RPMI7951 (cell line): ENCODE measurements around the gene ZSCAN29. TPM values are rescaled to one million over a fixed set of nuclear protein-coding genes. Genes with fewer than 3 reads are reported as not detected.
"Not testable (repeated sequence)": the region's sequence is repeated elsewhere in the genome, so short reads cannot be mapped to it uniquely, and the experiment has no call there.

ENCODE experiments used
- DNase-seq: peaks from one replicate; pipeline ENCODE4 v3.0.0-alpha.2; 2012; ENCODE audit warnings: low read depth
- total RNA-seq: library from RNA; depleted of rRNA; stranded (reverse); fragments of >200 nt; shearing (Covaris generic); gene quantifications from 2 replicates; pipeline ENCODE4 v1.2.3, GENCODE V29; 2014; rRNA removed

The ZSCAN29 gene
- total RNA-seq, result 12.7 and 13.4 TPM in 2 replicates

DNA sequence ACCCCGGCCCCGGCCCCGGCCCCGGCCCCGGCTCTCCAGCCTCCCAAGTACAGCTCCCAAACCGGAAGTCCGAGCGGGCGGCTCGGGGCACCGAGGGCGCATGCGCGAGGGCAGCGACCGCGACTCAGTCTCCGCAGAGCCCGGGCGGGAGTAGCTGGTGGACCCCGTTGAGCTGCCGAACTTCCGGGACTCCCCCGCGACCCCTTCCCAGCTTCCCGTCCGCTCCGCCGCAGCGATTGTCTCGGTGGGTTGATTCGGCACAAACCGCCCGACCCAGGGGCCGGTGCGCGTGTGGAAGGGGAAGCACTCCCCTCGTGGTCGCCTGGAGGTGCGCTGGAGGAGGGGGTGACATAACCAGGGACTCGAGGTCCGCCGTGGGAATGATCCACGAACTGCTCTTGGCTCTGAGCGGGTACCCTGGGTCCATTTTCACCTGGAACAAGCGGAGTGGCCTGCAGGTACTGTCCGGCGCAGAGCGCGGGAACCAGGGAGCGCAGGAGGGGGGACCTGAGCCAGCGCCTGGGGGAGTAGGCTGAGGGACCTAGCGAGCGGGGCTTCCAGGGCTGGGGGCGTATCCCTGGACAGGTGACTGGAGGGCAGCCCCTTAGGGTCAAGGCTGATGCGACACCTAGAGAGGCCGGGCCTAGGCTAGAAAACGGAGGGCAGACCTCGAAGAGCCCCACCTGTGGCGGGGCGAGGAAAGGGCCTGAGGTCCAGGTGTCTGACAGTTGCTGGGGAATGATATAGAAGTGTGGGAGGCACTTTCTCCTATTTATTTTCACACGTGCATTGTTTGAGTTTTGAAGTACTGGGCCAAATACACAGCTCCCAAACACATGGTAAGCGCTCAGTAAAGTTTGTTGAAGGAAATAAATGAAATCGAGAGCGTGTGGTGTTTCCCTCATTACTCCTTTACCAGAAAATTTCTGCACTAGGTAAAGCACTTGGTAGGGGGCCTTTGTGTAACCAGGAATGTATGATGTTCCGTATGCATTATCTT, at the start of gene ZSCAN29, which contains the start of gene TUBGCP4:
Gene ZSCAN29, minus strand, starts transcription at position 69 of the 1,000 bp plus-strand sequence. CDS start 1,130 bp downstream, outside the sequence.
Gene TUBGCP4, plus strand, starts transcription at position 127 of the 1,000 bp plus-strand sequence. Its CDS starts 254 bp downstream, at position 381.
- DNase-seq, result peak; percentile 78

- no peak for DNase-seq
These were observed 49.6 kb upstream of the ZSCAN29 start for GRCh38 chr15:43420435-43420834.

DNA sequence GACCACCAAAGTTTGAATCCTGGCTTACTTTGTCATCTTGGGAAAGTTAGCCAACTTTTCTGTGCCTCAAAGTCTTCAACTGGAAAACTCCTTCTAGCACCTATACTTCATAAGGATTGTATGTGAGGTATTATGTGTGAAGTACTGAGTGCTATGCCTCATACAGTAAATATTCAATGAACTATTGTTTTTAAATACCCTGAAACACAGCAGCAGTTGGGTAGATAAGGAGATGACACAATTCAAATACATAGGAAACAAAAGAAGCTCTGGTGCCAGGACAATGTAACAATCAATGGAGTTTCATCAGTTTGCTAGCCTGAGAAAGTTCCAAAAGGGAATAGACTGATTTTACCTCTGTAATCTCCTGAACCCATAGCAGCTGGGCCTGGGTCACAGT, 43.4 kb upstream of the ZSCAN29 start:
- DNase-seq, result no peak

- DNase-seq, result no peak
These were observed 41.3 kb upstream of the ZSCAN29 start for GRCh38 chr15:43412096-43412495.

DNA sequence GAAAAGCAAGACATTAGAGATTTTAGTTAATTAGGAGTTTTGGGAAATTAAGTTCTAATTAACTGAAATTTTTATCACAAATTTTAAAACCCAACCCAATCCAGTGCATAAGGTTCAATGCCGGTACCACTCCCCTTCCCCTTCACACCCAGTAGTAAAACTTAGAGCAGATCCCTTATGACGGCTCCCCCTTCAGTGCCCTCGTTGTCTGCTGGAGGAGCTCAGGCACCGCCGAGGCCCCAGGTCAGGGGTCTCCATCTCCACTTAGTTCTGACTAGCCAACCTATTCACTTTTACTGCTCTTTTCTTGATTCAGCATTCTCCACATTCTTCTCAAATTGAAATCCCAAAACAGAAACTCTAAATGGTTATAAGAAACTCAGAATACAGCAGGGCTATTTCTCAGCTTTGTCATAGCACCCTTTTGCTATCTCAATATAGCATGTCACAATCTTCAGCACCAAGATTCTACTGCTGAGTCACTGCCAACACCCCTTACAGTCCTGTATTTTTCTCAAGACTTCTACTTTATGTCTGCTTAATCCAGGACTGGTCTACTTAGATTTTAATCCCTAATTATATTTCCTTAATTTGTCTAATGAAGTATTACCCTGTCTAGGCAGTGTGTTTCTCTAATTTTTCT, 39.9 kb upstream of the ZSCAN29 start:
- DNase-seq, result no peak

DNA sequence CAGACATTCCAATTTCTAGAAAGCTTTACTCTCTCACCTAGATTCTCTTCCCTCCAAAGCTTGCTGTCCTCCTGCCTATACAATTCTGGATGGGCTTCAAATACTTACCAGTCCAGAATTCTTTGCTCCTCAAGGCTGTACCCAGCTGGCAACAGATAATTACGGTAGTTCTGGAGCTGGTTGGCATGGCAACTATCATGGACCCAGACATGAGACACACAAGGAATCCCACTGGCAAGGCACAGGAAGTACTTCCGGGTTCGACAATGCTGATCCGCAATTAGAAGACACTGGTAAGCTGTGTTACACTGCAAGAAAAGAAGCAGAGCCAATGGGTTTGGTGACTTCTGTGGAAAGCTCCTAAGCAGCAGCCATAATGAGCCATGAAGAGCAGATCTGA, 37.9 kb upstream of the ZSCAN29 start:
- DNase-seq, result no peak

DNA sequence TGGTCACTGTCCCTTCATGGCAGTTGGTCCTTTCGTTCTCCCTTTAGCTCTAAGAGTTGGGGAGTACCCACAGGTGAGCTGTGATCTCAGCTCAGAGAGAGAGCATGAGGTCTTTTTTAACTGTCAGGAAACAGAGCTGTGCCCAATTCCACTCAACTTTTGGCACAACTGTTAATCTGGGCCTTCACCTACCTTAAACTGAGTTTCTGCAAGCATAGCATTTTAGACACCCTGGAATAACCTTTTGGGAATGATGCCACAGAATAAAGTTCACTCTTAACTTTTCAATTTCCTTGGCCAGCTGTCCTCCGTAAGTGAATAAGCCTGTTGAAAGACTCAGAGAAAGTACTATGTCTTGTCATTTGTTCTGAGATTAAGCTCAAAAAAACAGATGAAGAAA, 36.0 kb upstream of the ZSCAN29 start:
- DNase-seq, result no peak

GRCh38 chr15:43406189-43406588, 35.3 kb upstream of the ZSCAN29 start:
- no peak for DNase-seq

GRCh38 chr15:43404130-43404529, 33.3 kb upstream of the ZSCAN29 start:
- no peak for DNase-seq

DNA sequence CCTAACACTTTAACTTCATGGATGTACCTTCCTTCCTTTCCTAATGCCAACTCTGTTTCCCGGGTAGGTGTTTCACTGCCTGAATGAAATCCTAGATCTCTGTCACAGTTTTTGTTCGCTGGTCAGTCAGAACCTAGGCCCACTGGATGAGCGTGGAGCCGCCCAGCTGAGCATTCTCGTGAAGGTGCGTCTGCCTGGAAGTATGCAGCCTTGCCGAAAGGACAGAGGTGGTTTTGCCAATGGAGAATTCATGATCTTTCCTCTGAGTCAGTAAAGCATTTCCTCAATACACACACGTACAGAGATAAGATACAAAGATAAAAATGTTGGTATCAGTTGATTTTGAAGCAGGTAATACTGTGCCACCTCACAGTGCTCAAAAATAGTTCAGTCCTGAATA, 32.8 kb upstream of the ZSCAN29 start:
- DNase-seq, result no peak

DNA sequence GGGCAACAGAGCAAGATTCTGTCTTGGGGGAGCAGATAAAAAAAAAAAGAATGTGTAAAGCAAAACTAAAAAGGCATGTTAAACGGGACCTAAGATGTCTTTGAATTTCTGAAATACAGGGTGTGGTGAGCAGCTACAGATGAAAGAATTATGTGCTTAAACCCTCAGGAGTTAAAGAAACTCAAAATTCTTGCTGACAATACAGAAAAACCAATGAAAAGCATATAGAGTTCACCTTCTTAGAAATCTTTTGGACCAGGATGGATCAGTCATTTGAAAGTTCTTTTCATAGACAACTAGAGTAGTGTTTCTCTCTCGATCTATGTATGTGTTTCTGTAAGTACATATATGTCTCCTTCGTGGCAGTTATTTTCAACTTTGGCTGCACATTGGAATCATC, 31.4 kb upstream of the ZSCAN29 start:
- DNase-seq, result no peak

GRCh38 chr15:43393592-43393991, 22.7 kb upstream of the ZSCAN29 start:
- DNase-seq, result not testable (repeated sequence)

DNA sequence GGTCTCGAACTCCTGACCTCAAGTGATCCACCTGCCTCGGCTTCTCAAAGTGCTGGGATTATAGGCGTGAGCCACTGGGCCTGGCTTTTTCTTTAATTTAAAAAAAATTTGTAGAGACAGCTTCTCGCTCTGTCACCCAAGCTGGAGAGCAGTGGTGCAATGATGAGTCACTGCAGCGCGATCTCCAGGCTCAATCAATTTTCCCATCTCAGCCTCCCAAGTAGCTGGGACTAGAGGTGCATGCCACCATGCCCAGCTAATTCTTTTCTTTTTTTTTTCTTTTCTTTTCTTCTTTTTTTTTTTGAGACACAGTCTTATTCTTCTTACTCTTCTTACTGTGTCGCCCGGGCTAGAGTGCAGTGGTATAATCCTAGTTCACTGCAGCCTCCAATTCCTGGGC, 19.9 kb upstream of the ZSCAN29 start:
- DNase-seq, result peak; percentile 56

DNA sequence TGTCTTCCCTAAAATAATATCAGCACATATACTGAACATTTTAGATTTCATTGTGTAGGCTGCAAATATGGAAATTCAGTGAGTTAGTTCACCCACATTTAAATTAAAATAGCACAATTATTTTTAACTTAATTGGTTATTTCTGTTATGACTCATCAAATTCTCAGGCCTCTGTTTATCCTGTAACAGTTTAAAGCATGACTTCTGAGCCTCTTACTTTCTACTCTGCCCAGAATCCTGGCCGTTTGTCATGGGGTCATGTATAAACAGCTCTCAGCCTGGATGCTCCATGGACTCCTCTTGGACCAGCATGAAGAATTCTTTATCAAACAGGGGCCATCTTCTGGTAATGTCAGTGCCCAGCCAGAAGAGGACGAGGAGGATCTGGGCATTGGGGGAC, 12.2 kb upstream of the ZSCAN29 start:
- no peak for DNase-seq

DNA sequence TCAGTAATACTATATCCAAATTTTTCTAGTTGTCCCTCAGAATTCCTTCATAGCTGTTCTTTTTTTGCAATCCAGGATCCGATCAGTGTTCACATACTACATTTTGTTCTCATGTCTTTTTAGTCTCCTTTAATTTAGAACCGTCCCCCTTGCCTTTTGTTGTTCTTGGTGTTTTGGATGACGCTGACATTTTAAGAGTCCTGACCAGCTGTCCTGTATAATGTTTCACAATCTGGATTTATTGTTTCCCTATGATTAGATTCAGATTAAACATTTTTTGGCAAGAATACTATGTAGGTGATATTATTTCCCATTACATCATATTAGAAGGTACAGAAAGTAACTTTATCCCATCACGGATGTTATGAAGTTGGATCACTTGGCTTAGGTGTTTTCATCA, 11.5 kb upstream of the ZSCAN29 start:
- no peak for DNase-seq

DNA sequence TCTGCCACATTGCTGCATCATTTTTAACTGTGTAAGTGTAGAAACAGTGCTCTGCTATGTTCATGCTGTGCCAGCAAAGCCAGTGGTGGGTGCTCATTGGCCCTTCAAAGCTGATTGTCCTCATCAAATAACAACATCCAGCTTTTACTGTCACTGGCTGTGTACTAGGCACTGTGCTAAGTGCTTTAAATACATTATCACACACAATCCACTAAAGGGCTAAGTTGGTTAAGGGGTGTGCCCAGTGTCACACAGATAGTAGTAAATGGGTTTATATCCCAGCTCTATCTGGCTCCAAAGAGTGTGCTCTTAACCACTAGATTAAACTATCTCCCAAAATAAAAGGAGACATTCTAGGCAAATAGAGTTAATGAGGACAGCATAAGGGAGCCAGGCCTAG, 7.8 kb upstream of the ZSCAN29 start:
- DNase-seq, result no peak

DNA sequence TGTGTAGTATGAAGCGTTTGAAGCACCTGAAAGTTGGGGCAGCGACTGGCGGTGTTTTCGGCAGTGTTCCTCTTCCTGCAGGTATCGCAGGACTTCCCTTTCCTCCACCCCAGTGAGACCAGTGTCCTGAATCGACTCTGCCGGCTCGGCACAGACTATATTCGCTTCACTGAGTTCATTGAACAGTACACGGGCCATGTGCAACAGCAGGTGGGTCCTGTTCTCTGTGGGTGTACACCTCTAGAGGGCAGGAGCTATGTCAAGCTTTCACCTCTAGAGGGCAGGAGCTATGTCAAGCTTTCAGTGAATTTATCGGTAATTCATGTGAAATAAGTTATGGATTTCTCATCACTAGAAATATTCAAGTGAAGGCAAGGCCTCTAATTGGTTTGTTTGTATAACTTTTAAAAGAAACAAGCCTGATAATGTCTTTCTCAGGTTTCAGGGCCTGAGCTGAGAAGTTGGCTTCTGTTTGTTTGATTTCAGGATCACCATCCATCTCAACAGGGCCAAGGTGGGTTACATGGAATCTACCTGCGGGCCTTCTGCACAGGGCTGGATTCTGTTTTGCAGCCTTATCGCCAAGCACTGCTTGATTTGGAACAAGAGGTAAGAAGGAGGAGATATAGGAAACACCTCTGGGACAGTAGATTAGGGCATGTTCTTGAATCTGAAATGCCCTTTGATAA, 5.3 kb upstream of the ZSCAN29 start:
- DNase-seq, result peak; percentile 24

DNA sequence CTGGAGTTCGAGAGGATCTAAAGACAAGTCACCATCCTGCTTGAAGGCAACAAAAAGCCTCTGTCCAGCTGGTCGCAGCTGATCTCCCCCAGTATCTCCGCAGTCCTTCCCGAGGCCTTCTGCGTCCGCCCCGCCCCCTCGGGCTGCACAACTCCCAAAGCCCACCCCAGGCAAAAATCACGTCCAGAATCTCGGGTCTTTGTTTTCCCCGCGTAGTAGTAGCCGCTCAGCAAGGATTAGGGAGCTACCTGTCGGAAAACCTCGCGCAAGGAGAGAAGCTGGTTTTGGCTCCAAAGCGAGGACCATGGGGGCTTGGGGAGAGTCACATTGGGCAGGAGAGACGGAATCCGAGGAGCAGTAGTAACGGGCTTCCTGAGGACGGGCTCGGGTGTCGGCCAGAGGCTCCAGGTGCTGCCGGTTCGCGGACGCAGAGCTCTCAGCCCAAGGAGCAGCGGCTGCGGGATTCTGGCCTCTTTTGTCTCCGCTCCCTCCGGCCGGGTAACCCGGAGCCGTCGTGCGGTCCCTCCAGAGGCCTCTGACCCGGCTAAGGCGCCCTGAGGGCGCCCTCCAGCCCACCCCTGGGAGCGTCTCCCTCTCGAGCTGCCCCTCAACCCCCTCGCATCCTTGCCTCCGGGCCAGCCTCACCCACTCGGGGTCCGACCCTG, 401 bp downstream of the ZSCAN29 start:
- DNase-seq, result peak; percentile 15

GRCh38 chr15:43361313-43361903, 9.4 kb downstream of the ZSCAN29 start:
- DNase-seq, result no peak

GRCh38 chr15:43360821-43361220, 10.0 kb downstream of the ZSCAN29 start:
- DNase-seq, result no peak

DNA sequence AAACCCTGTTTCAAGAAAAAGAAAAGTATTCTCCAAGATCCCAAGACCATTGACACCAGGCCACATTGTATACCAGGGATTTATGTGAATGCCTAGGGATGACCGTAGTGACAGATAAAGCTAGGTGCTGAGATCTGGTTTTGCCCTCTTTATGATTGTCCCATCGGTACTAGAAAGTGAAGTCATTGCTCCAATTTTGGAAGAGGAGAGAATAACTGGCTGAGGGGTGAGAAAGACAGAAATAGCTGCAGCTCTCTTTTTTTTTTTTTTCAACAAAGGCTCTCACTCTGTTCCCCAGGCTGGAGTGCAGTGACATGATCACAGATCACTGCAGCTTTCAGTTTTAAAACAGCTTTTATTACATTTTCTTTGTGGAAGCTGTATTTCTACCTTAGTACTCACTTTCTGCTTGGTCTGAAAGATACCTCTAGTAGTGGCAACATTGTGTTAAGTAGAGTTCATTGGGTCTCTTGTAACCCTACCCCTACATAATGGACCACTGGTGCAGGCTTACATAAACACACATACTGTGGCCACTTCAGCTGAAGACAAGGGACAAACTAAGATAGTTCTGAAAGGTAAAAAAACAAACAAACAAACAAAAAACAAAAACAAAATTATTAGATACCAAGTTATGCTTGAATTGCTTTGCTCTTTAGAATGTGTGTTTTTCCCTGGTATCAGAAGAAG, 18.0 kb downstream of the ZSCAN29 start:
- no peak for DNase-seq
